ENCODE measurements around the gene SIN3A.
"Not testable (repeated sequence)": the region's sequence is repeated elsewhere in the genome, so short reads cannot be mapped to it uniquely, and the experiment has no call there.

The SIN3A gene

DNA sequence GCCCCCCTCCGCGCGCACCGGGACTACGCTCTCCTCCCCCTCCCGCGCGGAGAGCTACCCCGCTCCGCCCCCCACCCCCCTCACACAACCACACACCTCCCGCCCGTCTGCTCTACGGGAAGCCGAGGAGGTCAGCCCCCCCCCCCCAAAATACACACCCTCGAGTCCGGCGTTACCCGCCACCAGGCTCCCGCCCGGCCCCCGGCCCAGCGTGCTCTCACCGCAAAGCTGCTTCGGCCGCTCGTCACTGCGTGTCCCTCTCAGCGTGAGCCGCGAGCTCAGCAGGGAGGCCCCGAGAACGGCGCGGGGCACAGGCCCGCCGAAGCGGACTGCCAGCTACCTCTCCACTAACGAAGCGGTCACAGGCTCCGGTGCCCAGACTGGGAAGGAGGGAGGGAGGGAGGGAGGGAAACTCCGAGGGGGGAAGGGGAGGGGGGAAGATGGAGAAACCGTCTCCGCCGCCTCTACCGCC is 252 bp downstream of the SIN3A start:
- H3K14ac ChIP-seq (ENCODE audit: low read length in 2 of 2): peak overlapping the region; percentile 78 to 98
- peaks cover 5% of the 10 kb centered on the region for H3K4me1 ChIP-seq (ENCODE audit: control insufficient read depth, insufficient read depth, low read depth, low read length)

DNA sequence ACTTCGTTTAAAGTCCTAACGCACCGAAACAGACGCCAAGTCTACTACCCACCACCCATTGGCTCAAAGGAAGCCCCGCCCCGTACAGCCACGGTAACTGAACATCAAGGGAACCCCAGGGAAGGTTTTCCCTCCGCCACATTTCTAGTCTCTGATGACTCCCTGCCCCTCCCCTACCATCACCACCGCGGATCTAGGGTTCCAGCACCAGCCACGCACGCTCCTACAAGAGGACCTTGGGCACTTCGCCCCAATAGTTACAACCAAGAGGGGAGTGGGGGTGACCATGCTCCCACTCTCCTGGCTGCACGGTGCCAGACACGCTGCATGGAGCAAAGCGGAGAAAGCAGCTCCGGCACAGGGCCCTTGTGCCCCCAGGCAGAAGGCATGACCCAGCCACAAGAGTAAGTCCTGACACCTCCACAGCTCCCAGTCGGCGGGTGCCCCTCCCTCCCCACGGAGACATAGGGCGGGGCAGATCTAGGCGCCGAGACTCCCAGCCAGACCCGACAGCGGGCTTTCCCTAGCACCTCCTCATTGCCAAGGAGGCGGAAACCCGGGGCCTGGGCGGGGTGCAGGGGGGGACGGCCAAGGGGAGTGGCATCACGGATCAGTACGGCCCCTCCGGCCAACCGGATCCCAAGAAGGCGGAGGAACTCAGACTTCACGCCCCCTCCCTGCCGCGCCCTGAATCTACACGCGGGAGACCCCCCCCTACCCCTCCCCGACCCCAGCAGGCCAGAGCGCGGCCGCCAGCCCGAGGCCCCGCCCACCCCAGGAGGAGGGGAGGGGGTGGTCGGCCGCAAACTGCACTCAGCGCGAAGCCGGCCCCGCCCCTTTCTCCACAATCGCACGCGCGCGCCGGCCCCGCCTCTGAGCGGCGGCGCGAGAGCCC is 936 bp downstream of the SIN3A start:
- peak overlapping the region; percentile 85 for H3K9ac ChIP-seq (ENCODE audit: low read length)
- H3K4me2 ChIP-seq (ENCODE audit: low read length, poor library complexity, severe bottlenecking): peak overlapping the region; percentile 99
- no peaks in the 10 kb centered on the region for H3K79me1 ChIP-seq (replicated peaks; ENCODE audit: low read length, poor library complexity, severe bottlenecking)
- no peak overlapping the region for H2AK5ac ChIP-seq (ENCODE audit: low read length, severe bottlenecking)
- peak overlapping the region in 1 of 2 experiments; percentile 3 for H3K14ac ChIP-seq (ENCODE audit: low read length in 2 of 2)
- H3K27ac ChIP-seq (ENCODE audit: low read length, poor library complexity, severe bottlenecking): peak overlapping the region; percentile 41
- H4K8ac ChIP-seq (ENCODE audit: low read length): peak overlapping the region; percentile 35
- no peak overlapping the region for H2BK15ac ChIP-seq (ENCODE audit: low read depth, poor library complexity, severe bottlenecking)
- WGBS: under 1% methylated on average over 31 of the region's 62 CpGs
- H3K4me1 ChIP-seq (ENCODE audit: control insufficient read depth, insufficient read depth, low read depth, low read length): peaks cover 5% of the 10 kb centered on the region
- peak overlapping the region; percentile 27 for H2BK120ac ChIP-seq (ENCODE audit: low read depth, low read length)
- H3K4me3 ChIP-seq (ENCODE audit: insufficient read depth in 1 of 2, low read depth in 1 of 2, low read length in 2 of 2): peak overlapping the region; percentile 93 to 98
- H2BK12ac ChIP-seq (ENCODE audit: low read length in 2 of 2): peak overlapping the region in 1 of 2 experiments; percentile 12
- H3K9me3 ChIP-seq (ENCODE audit: control insufficient read depth, low read length): no peaks in the 10 kb centered on the region
- no peaks in the 10 kb centered on the region for H3K27me3 ChIP-seq (ENCODE audit: control insufficient read depth in 1 of 2, insufficient read depth in 1 of 2, low read length in 2 of 2)
- no peak overlapping the region for H2BK5ac ChIP-seq (ENCODE audit: low read depth, low read length, poor library complexity, severe bottlenecking)
- peak overlapping the region; percentile 52 to 54 for H3K18ac ChIP-seq (ENCODE audit: low read depth in 1 of 2, low read length in 2 of 2)
- DNase-seq: peak; percentile 98
- H2AFZ ChIP-seq (ENCODE audit: low read depth, low read length): peak overlapping the region; percentile 30
- H3K4ac ChIP-seq (ENCODE audit: low read depth in 1 of 2, low read length in 2 of 2): no peak overlapping the region
- H4K91ac ChIP-seq (ENCODE audit: low read length): peak overlapping the region; percentile 63
- H3K23ac ChIP-seq (ENCODE audit: low read length in 2 of 2): no peak overlapping the region
- peaks cover 0 to 16% of the 10 kb centered on the region in 2 experiments for H3K36me3 ChIP-seq (ENCODE audit: control insufficient read depth in 1 of 2, insufficient read depth in 2 of 2, low read depth in 1 of 2, low read length in 2 of 2)

More for the DNA sequence above, 252 bp downstream of the SIN3A start:
- Histone ChIP-seq H3K79me1 (replicated peaks; ENCODE audit: low read length, poor library complexity, severe bottlenecking) (no peaks in the 10 kb centered on the region), H2BK12ac (ENCODE audit: low read length in 2 of 2) (peak overlapping the region in 1 of 2 experiments; percentile 90), H3K27me3 (ENCODE audit: control insufficient read depth in 1 of 2, insufficient read depth in 1 of 2, low read length in 2 of 2) (no peaks in the 10 kb centered on the region), H3K4me3 (ENCODE audit: insufficient read depth in 1 of 2, low read depth in 1 of 2, low read length in 2 of 2) (peak overlapping the region; percentile 81 to 98), H2BK5ac (ENCODE audit: low read depth, low read length, poor library complexity, severe bottlenecking) (peak overlapping the region; percentile 95), H4K91ac (ENCODE audit: low read length) (peak overlapping the region; percentile 97), H4K8ac (ENCODE audit: low read length) (peak overlapping the region; percentile 92), H3K9me3 (ENCODE audit: control insufficient read depth, low read length) (no peaks in the 10 kb centered on the region), H3K9ac (ENCODE audit: low read length) (peak overlapping the region; percentile 92), H3K18ac (ENCODE audit: low read depth in 1 of 2, low read length in 2 of 2) (peak overlapping the region; percentile 97), H3K23ac (ENCODE audit: low read length in 2 of 2) (no peak overlapping the region), H3K4me2 (ENCODE audit: low read length, poor library complexity, severe bottlenecking) (peak overlapping the region; percentile 64), H3K27ac (ENCODE audit: low read length, poor library complexity, severe bottlenecking) (peak overlapping the region; percentile 95), H2BK15ac (ENCODE audit: low read depth, poor library complexity, severe bottlenecking) (peak overlapping the region; percentile 98), H2BK120ac (ENCODE audit: low read depth, low read length) (no peak overlapping the region), H3K4ac (ENCODE audit: low read depth in 1 of 2, low read length in 2 of 2) (peak overlapping the region; percentile 94 to 97), H3K36me3 (ENCODE audit: control insufficient read depth in 1 of 2, insufficient read depth in 2 of 2, low read depth in 1 of 2, low read length in 2 of 2) (peaks cover 0 to 10% of the 10 kb centered on the region in 2 experiments), H2AFZ (ENCODE audit: low read depth, low read length) (peak overlapping the region; percentile 43), H2AK5ac (ENCODE audit: low read length, severe bottlenecking) (peak overlapping the region; percentile 66)
- 0% methylated on average over 16 of the region's 45 CpGs for WGBS
- no peak for DNase-seq

DNA sequence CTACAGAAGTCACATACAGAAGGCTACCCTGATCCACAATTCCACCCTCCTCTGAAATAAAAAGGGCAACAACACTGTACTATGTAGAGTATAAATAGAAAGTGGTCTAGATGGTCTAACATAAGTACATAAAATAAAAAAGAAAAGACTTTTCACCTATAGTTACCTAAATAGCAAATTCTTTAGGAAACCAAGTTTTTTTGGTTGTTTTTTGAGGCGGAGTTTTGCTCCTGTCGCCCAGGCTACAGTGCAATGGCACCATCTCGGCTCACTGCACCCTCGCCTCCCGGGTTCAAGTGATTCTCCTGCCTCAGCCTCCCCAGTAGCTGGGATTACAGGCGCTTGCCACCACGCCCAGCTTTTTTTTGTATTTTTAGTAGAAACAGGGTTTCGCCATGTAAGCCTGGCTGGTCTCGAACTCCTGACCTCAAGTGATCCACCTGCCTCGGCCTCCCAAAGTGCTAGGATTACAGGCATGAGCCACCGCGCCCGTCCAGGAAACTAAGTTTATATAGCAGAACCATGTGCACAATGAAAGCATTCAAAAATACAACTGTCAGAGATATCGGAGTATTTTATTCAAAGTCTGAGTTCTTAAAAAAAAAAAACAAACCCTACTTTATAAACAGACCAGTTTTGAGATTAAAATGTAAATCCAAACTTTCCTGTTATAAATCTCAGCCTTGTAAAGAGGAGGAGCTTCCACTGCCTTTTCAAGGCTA is 1.7 kb downstream of the SIN3A start:
- no peak for DNase-seq
- Histone ChIP-seq H3K4ac (ENCODE audit: low read depth in 1 of 2, low read length in 2 of 2) (no peak overlapping the region), H2BK15ac (ENCODE audit: low read depth, poor library complexity, severe bottlenecking) (no peak overlapping the region), H3K27me3 (ENCODE audit: control insufficient read depth in 1 of 2, insufficient read depth in 1 of 2, low read length in 2 of 2) (no peaks in the 10 kb centered on the region), H2BK5ac (ENCODE audit: low read depth, low read length, poor library complexity, severe bottlenecking) (no peak overlapping the region), H2AFZ (ENCODE audit: low read depth, low read length) (no peak overlapping the region), H4K91ac (ENCODE audit: low read length) (no peak overlapping the region), H3K9ac (ENCODE audit: low read length) (peak overlapping the region; percentile 85), H3K4me3 (ENCODE audit: insufficient read depth in 1 of 2, low read depth in 1 of 2, low read length in 2 of 2) (peak overlapping the region in 1 of 2 experiments; percentile 93), H4K8ac (ENCODE audit: low read length) (no peak overlapping the region), H3K36me3 (ENCODE audit: control insufficient read depth in 1 of 2, insufficient read depth in 2 of 2, low read depth in 1 of 2, low read length in 2 of 2) (peaks cover 0 to 16% of the 10 kb centered on the region in 2 experiments), H2BK12ac (ENCODE audit: low read length in 2 of 2) (no peak overlapping the region), H2BK120ac (ENCODE audit: low read depth, low read length) (no peak overlapping the region), H2AK5ac (ENCODE audit: low read length, severe bottlenecking) (no peak overlapping the region), H3K27ac (ENCODE audit: low read length, poor library complexity, severe bottlenecking) (no peak overlapping the region), H3K14ac (ENCODE audit: low read length in 2 of 2) (no peak overlapping the region), H3K18ac (ENCODE audit: low read depth in 1 of 2, low read length in 2 of 2) (no peak overlapping the region), H3K4me1 (ENCODE audit: control insufficient read depth, insufficient read depth, low read depth, low read length) (peaks cover 3% of the 10 kb centered on the region), H3K4me2 (ENCODE audit: low read length, poor library complexity, severe bottlenecking) (peak overlapping the region; percentile 99), H3K23ac (ENCODE audit: low read length in 2 of 2) (no peak overlapping the region), H3K9me3 (ENCODE audit: control insufficient read depth, low read length) (no peaks in the 10 kb centered on the region), H3K79me1 (replicated peaks; ENCODE audit: low read length, poor library complexity, severe bottlenecking) (no peaks in the 10 kb centered on the region)
- 92% methylated on average over 11 of the region's 14 CpGs for WGBS

DNA sequence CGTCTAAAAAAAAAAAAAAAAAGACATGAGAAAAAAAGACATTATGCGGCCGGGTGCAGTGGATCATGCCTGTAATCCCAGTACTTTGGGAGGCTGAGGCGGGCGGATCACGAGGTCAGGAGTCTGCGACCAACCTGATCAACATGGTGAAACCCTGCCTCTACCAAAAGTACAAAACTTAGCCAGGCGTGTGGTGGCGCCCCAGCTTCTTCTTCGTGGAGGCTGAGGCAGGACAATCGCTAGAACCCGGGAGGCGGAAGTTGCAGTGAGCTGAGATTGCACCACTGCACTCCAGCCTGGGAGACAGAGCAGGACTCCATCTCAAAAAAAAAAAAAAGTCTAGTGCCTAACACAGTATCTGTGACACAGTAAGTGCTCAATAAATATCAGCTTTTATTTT is 3.3 kb downstream of the SIN3A start:
- not testable (repeated sequence) for H3K27me3 ChIP-seq (ENCODE audit: control insufficient read depth in 1 of 2, insufficient read depth in 1 of 2, low read length in 2 of 2); H3K79me1 ChIP-seq (replicated peaks; ENCODE audit: low read length, poor library complexity, severe bottlenecking); DNase-seq; H2BK15ac ChIP-seq (ENCODE audit: low read depth, poor library complexity, severe bottlenecking); H3K18ac ChIP-seq (ENCODE audit: low read depth in 1 of 2, low read length in 2 of 2); H3K4ac ChIP-seq (ENCODE audit: low read depth in 1 of 2, low read length in 2 of 2); H2BK120ac ChIP-seq (ENCODE audit: low read depth, low read length); H3K23ac ChIP-seq (ENCODE audit: low read length in 2 of 2); H3K14ac ChIP-seq (ENCODE audit: low read length in 2 of 2); H3K9me3 ChIP-seq (ENCODE audit: control insufficient read depth, low read length); H2AK5ac ChIP-seq (ENCODE audit: low read length, severe bottlenecking); H4K91ac ChIP-seq (ENCODE audit: low read length); H2BK5ac ChIP-seq (ENCODE audit: low read depth, low read length, poor library complexity, severe bottlenecking); H4K8ac ChIP-seq (ENCODE audit: low read length); H3K27ac ChIP-seq (ENCODE audit: low read length, poor library complexity, severe bottlenecking); H3K4me1 ChIP-seq (ENCODE audit: control insufficient read depth, insufficient read depth, low read depth, low read length); H2AFZ ChIP-seq (ENCODE audit: low read depth, low read length); H3K4me2 ChIP-seq (ENCODE audit: low read length, poor library complexity, severe bottlenecking); H3K4me3 ChIP-seq (ENCODE audit: insufficient read depth in 1 of 2, low read depth in 1 of 2, low read length in 2 of 2); H3K9ac ChIP-seq (ENCODE audit: low read length); H2BK12ac ChIP-seq (ENCODE audit: low read length in 2 of 2)
- H3K36me3 ChIP-seq (ENCODE audit: control insufficient read depth in 1 of 2, insufficient read depth in 2 of 2, low read depth in 1 of 2, low read length in 2 of 2): peaks cover 0 to 18% of the 10 kb centered on the region in 2 experiments
- 97% methylated on average over 13 of the region's 13 CpGs for WGBS
